NB4 (cell line): ENCODE measurements around the gene POU4F3.

Experiments used
- POLR2A ChIP-seq: IDR thresholded peaks from 2 replicates; pipeline ENCODE4 v1.6.1; 2011; ENCODE audit warnings: mild to moderate bottlenecking; ENCODE audit not compliant: insufficient read length; ENCODE audit errors: extremely low read depth
- TF ChIP-seq, protein P1 (sequence below): IDR thresholded peaks from one replicate; pipeline ENCODE4 v1.5.1; 2012; ENCODE audit warnings: low read depth, low read length
- TF ChIP-seq, protein P2 (sequence below): IDR thresholded peaks from 2 replicates; pipeline ENCODE4 v1.6.1; 2011; ENCODE audit warnings: low read depth, low read length

DNA sequence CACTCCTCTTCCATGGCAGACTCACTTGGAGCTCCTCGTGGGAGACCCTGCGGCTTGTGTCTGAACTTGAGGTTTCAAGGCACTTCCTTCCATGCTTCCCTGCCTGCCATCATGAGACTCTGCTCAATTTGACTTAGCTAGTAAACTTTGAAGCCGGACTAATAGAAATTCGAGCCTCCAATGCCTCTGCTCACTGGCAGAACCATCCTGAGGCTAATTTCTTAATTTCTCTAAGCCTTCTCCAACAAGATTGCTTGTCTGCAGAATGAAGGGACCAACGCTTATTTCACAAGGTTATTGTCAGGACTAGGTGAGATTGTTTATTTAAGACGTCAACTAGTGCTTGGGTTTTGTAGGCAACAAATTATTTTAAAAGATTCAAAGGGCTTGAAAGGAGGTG, 3.2 kb downstream of the POU4F3 start:
- TF ChIP-seq, protein P1, sequence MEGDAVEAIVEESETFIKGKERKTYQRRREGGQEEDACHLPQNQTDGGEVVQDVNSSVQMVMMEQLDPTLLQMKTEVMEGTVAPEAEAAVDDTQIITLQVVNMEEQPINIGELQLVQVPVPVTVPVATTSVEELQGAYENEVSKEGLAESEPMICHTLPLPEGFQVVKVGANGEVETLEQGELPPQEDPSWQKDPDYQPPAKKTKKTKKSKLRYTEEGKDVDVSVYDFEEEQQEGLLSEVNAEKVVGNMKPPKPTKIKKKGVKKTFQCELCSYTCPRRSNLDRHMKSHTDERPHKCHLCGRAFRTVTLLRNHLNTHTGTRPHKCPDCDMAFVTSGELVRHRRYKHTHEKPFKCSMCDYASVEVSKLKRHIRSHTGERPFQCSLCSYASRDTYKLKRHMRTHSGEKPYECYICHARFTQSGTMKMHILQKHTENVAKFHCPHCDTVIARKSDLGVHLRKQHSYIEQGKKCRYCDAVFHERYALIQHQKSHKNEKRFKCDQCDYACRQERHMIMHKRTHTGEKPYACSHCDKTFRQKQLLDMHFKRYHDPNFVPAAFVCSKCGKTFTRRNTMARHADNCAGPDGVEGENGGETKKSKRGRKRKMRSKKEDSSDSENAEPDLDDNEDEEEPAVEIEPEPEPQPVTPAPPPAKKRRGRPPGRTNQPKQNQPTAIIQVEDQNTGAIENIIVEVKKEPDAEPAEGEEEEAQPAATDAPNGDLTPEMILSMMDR = no peak
- TF ChIP-seq POLR2A = no peak
- TF ChIP-seq, protein P2, sequence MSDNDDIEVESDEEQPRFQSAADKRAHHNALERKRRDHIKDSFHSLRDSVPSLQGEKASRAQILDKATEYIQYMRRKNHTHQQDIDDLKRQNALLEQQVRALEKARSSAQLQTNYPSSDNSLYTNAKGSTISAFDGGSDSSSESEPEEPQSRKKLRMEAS = no peak
